HepG2 (cell line): ENCODE measurements around the gene GRB2. TPM values are rescaled to one million over a fixed set of nuclear protein-coding genes. Genes with fewer than 3 reads are reported as not detected.

Experiments
- ATAC-seq: fragments of 200-7000 bp; cut with Tn5 transposase; 3 replicates; pipeline ENCODE4 v1.9.1; 2020; ENCODE audit warnings: mild to moderate bottlenecking, moderate library complexity
- BruUV-seq: library from RNA; stranded (reverse); fragments of 400-500 nt; replicated peaks from 2 replicates; lab custom pipeline; 2021; lab: Mats Ljungman, UMichigan
- CTCF ChIA-PET: fragments of 300-600 bp; formaldehyde crosslinking; extraction: SDS; loops from one replicate; lab custom pipeline; 2021; ENCODE audit warnings: low total read pairs, inconsistent platforms, low intra/inter-chr PET ratio; lab: Yijun Ruan, JAX
- POLR2A ChIA-PET: fragments of 350-600 bp; sonication (Branson Sonifier 250); formaldehyde crosslinking; loops from one replicate; lab custom pipeline; 2020; ENCODE audit warnings: antibody characterized with exemption, inconsistent platforms; lab: Yijun Ruan, JAX
- DNase-seq: peaks from one replicate; pipeline ENCODE4 v3.0.0-alpha.2; 2015; ENCODE audit warnings: low spot score
- FAIRE-seq: peaks from 3 replicates; lab custom pipeline; 2011; peaks lifted over from hg19 to GRCh38; lab: Jason Lieb, UNC
- H2AFZ ChIP-seq: one replicate; pipeline ENCODE4 v1.6.1; 2011; ENCODE audit warnings: low read length, inconsistent platforms
- H3K27ac ChIP-seq: fragments of 300-600 bp; 3 replicates; pipeline ENCODE4 v1.8.0; 2011; ENCODE audit warnings: mixed run types, mild to moderate bottlenecking, mixed read lengths, low read length, inconsistent platforms; ENCODE audit not compliant: insufficient read depth; ENCODE audit errors: extremely low read length
- H3K27me3 ChIP-seq, 2 experiments: fragments of 200-600 bp in 1 of 2; 2 replicates in 1 of 2; 3 replicates in 1 of 2; pipeline versions ENCODE4 v1.6.0 to v1.8.0; 2011; ENCODE audit warnings: low read length in 2 of 2, mild to moderate bottlenecking in 2 of 2, moderate library complexity in 2 of 2, inconsistent platforms in 1 of 2; ENCODE audit not compliant: insufficient read depth in 2 of 2, control insufficient read depth in 1 of 2
- H3K36me3 ChIP-seq, 2 experiments: fragments of 200-600 bp in 1 of 2; replicated peaks in 1 of 2; 2 replicates in 1 of 2; 3 replicates in 1 of 2; pipeline versions ENCODE4 v1.5.1 to v1.8.0; 2011; ENCODE audit warnings: low read length in 2 of 2, inconsistent platforms in 1 of 2; ENCODE audit not compliant: insufficient read depth in 2 of 2, control insufficient read depth in 1 of 2
- H3K4me1 ChIP-seq: 2 replicates; pipeline ENCODE4 v1.5.1; 2012; ENCODE audit warnings: low read length, inconsistent platforms; ENCODE audit not compliant: insufficient read depth
- H3K4me2 ChIP-seq: 2 replicates; pipeline ENCODE4 v1.6.0; 2011; ENCODE audit warnings: low read depth, low read length, inconsistent platforms
- H3K4me3 ChIP-seq, 3 experiments: fragments of 200-600 bp in 1 of 3; sonication (generic), shearing (Covaris generic) in 1 of 3; replicated peaks in 1 of 3; 2 replicates each; pipeline ENCODE4 v1.5.1; 2011 to 2016; ENCODE audit warnings: low read length in 3 of 3, inconsistent platforms in 2 of 3, low read depth in 2 of 3, mild to moderate bottlenecking in 2 of 3, control low read depth in 1 of 3, mixed read lengths in 1 of 3; ENCODE audit not compliant: insufficient read depth in 1 of 3
- H3K79me2 ChIP-seq: one replicate; pipeline ENCODE4 v1.6.1; 2011; ENCODE audit warnings: low read length, inconsistent platforms; ENCODE audit not compliant: insufficient read depth
- H3K9ac ChIP-seq: 2 replicates; pipeline ENCODE4 v1.6.0; 2011; ENCODE audit warnings: mild to moderate bottlenecking, low read depth, low read length, inconsistent platforms; ENCODE audit not compliant: insufficient read depth
- H3K9me3 ChIP-seq: 2 replicates; pipeline ENCODE4 v1.5.1; 2012; ENCODE audit warnings: mild to moderate bottlenecking, low read length
- H4K20me1 ChIP-seq: 2 replicates; pipeline ENCODE4 v1.6.0; 2011; ENCODE audit warnings: inconsistent platforms, mild to moderate bottlenecking, low read length, moderate library complexity; ENCODE audit not compliant: insufficient read depth
- ATRX ChIP-seq: sonication (generic); formaldehyde crosslinking; IDR thresholded peaks from 2 replicates; pipeline ENCODE4 v1.4.0; 2020; ENCODE audit warnings: missing genetic modification reagents, borderline replicate concordance
- IRF2 ChIP-seq: IDR thresholded peaks from 2 replicates; pipeline ENCODE4 v1.6.1; 2018; ENCODE audit warnings: missing genetic modification reagents, missing compliant biosample characterization
- KMT2A ChIP-seq: sonication (generic); formaldehyde crosslinking; IDR thresholded peaks from 2 replicates; pipeline ENCODE4 v1.4.0; 2020; ENCODE audit warnings: missing genetic modification reagents
- RXRA ChIP-seq: sonication (generic); formaldehyde crosslinking; IDR thresholded peaks from 2 replicates; pipeline ENCODE4 v1.5.1; 2020; ENCODE audit warnings: missing genetic modification reagents
- ZNF629 ChIP-seq: sonication (generic); formaldehyde crosslinking; conservative IDR thresholded peaks from 2 replicates; pipeline ENCODE4 v1.5.0; 2020; ENCODE audit warnings: missing genetic modification reagents
- WGBS: methylation state at CpG from one replicate; pipeline ENCODE4 v1.1.6; 2017; ENCODE audit warnings: low lambda C conversion rate; 5-methylcytosine and 5-hydroxymethylcytosine counted together
- in situ Hi-C: cut with HindIII; loops from 2 replicates; pipeline ENCODE4 v1.10.0; 2017; ENCODE audit warnings: low pct_unique_long_range_greater_than_20kb; ENCODE audit not compliant: extremely low pct_ligation_motif_present
- intact Hi-C: fragments of 100-400 bp; cut with micrococcal nuclease; formaldehyde crosslinking; loops from one replicate; pipeline ENCODE4 v1.10.0; 2022; ENCODE audit not compliant: unreplicated experiment
- polyA plus RNA-seq, 8 experiments: library from polyadenylated mRNA; depleted of rRNA in 3 of 8; stranded (reverse) in 7 of 8; unstranded in 1 of 8; fragments of >200 nt; fragmentation: Illumina TruSeq in 4 of 8; extraction: Trizol in 4 of 8; gene quantifications; 2 replicates each; pipeline versions ENCODE4 v1.2.1 to v1.2.3, GENCODE V29; 2011 to 2016; ENCODE audit warnings: low read depth in 4 of 8, missing spikeins in 1 of 8, mixed read lengths in 1 of 8; ENCODE audit not compliant: insufficient read depth in 1 of 8
- total RNA-seq, 5 experiments: library from RNA; depleted of rRNA; stranded (reverse); fragments of >200 nt; fragmentation: Illumina TruSeq; extraction: Trizol; gene quantifications; 2 replicates each; pipeline ENCODE4 v1.2.3, GENCODE V29; 2016; ENCODE audit warnings: low read depth in 1 of 5
- TF ChIP-seq, protein P1 (sequence below): sonication (generic); formaldehyde crosslinking; IDR thresholded peaks from 2 replicates; pipeline ENCODE4 v1.4.0; 2020; ENCODE audit warnings: missing genetic modification reagents
- TF ChIP-seq, protein P2 (sequence below): sonication (generic); formaldehyde crosslinking; IDR thresholded peaks from 2 replicates; pipeline ENCODE4 v1.8.0; 2022; ENCODE audit warnings: low read depth, missing genetic modification reagents
- TF ChIP-seq, protein P3 (sequence below): sonication (generic); formaldehyde crosslinking; conservative IDR thresholded peaks from 2 replicates; pipeline ENCODE4 v1.8.0; 2022; ENCODE audit warnings: low read depth, missing genetic modification reagents

The GRB2 gene
- total and polyA plus RNA-seq, 2 of the 13 experiments (the other 11 are each of a cell fraction or from before 2014, with no cell fraction given), result 84.6 to 92.3 TPM

DNA sequence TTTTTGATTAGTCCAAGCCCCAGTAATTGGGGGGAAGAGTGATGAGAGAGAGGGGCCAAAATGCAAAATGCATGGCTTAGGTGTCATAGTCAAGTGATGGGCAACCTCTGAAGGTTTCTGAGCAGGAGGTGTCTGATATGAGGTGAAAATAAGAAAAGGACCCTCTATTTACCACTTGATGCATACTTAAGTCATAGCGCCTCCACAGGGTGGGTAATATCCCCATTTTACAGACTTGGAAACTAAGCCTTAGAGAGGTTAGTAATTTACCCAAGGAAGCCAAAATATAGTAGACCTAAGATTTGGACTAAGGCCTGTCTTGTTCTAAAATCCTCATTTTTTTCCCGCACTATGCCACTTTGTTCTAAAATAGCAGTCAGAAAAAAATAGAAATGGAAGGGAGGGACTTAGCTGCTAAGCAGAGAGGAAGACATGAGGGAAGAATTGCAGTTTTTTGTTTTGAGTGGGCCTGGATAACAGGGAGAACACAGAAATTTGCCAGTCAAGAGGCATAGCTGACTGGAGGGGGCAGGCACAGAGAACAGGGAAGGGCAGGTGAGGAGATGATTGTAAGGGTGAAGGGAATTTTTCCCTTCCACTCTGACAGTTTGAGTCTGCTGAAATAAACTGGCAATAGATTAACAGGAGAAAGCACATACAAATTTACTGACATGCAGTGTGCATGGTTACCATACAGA is 2.3 kb upstream of the GRB2 start:
- H3K9me3 ChIP-seq, result no peaks in the 10 kb centered on the region
- ATAC-seq (no peak), DNase-seq (no peak), FAIRE-seq (no peak)
- ChIA-PET POLR2A (interaction anchor here (0.9 to 3.3 kb wide), 2 partner anchors 13 to 99 kb away, joined by 3 to 51 read pairs; no protein-coding TSS in a partner anchor), CTCF (no interaction called here)
- peaks cover 47% of the 10 kb centered on the region for H3K4me1 ChIP-seq
- 87% methylated on average over 2 of the region's 2 CpGs for WGBS
- H4K20me1 ChIP-seq, result peaks cover 11% of the 10 kb centered on the region
- intact Hi-C loops (no loop called here), in situ Hi-C loops (no loop called here)
- H3K4me2 ChIP-seq, result peak overlapping the region; percentile 28
- H3K79me2 ChIP-seq, result peaks cover 25% of the 10 kb centered on the region
- H3K4me3 ChIP-seq, result no peak overlapping the region
- no TSS peak for BruUV-seq
- H3K36me3 ChIP-seq, result no peaks in the 10 kb centered on the region
- H3K27ac ChIP-seq, result no peak overlapping the region
- TF ChIP-seq, protein P1, sequence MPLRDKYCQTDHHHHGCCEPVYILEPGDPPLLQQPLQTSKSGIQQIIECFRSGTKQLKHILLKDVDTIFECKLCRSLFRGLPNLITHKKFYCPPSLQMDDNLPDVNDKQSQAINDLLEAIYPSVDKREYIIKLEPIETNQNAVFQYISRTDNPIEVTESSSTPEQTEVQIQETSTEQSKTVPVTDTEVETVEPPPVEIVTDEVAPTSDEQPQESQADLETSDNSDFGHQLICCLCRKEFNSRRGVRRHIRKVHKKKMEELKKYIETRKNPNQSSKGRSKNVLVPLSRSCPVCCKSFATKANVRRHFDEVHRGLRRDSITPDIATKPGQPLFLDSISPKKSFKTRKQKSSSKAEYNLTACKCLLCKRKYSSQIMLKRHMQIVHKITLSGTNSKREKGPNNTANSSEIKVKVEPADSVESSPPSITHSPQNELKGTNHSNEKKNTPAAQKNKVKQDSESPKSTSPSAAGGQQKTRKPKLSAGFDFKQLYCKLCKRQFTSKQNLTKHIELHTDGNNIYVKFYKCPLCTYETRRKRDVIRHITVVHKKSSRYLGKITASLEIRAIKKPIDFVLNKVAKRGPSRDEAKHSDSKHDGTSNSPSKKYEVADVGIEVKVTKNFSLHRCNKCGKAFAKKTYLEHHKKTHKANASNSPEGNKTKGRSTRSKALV, result no peak
- TF ChIP-seq KMT2A (CRISPR knock-in tag), result no peak
- TF ChIP-seq ATRX (CRISPR knock-in tag), result no peak
- TF ChIP-seq, protein P2, sequence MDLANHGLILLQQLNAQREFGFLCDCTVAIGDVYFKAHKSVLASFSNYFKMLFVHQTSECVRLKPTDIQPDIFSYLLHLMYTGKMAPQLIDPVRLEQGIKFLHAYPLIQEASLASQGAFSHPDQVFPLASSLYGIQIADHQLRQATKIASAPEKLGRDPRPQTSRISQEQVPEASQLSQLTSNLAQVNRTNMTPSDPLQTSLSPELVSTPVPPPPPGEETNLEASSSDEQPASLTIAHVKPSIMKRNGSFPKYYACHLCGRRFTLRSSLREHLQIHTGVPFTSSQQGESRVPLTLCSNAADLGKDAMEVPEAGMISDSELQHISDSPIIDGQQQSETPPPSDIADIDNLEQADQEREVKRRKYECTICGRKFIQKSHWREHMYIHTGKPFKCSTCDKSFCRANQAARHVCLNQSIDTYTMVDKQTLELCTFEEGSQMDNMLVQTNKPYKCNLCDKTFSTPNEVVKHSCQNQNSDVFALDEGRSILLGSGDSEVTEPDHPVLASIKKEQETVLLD (CRISPR knock-in tag), result no peak
- TF ChIP-seq RXRA (CRISPR knock-in tag), result no peak
- TF ChIP-seq ZNF629, result peak; percentile 88
- TF ChIP-seq, protein P3, sequence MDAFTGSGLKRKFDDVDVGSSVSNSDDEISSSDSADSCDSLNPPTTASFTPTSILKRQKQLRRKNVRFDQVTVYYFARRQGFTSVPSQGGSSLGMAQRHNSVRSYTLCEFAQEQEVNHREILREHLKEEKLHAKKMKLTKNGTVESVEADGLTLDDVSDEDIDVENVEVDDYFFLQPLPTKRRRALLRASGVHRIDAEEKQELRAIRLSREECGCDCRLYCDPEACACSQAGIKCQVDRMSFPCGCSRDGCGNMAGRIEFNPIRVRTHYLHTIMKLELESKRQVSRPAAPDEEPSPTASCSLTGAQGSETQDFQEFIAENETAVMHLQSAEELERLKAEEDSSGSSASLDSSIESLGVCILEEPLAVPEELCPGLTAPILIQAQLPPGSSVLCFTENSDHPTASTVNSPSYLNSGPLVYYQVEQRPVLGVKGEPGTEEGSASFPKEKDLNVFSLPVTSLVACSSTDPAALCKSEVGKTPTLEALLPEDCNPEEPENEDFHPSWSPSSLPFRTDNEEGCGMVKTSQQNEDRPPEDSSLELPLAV (CRISPR knock-in tag), result no peak
- no peak for TF ChIP-seq IRF2
- no peak overlapping the region for H3K9ac ChIP-seq
- H3K27me3 ChIP-seq, result no peaks in the 10 kb centered on the region; a peak in 1 of 5 replicates
- no peak overlapping the region for H2AFZ ChIP-seq
